Colonic mucosa (tissue), 4 donors: ENCODE results near the gene SPRTN. TPM values are rescaled to one million over a fixed set of nuclear protein-coding genes. Genes with fewer than 3 reads are reported as not detected.
A peak's percentile ranks its signal among the peaks of the same experiment; 100 is the strongest.

Experiments
- DNase-seq: peaks from one replicate; pipeline ENCODE4 v3.0.0-alpha.2; 2020
- H3K27ac ChIP-seq: fragments of 200-600 bp; one replicate; pipeline ENCODE4 v1.8.0; 2021
- H3K27me3 ChIP-seq: fragments of 200-600 bp; one replicate; pipeline ENCODE4 v1.8.0; 2021
- H3K36me3 ChIP-seq: fragments of 200-600 bp; one replicate; pipeline ENCODE4 v1.8.0; 2021
- H3K4me1 ChIP-seq: fragments of 200-600 bp; one replicate; pipeline ENCODE4 v1.8.0; 2021; ENCODE audit warnings: mild to moderate bottlenecking
- H3K4me3 ChIP-seq: fragments of 200-600 bp; one replicate; pipeline ENCODE4 v1.8.0; 2021
- H3K9ac ChIP-seq, 2 donors: one replicate each; pipeline ENCODE4 v1.7.0; 2013; ENCODE audit warnings: control low read depth in 2 of 2, low read depth in 2 of 2, low read length in 2 of 2
- H3K9me3 ChIP-seq: fragments of 200-600 bp; one replicate; pipeline ENCODE4 v1.8.0; 2021
- intact Hi-C: fragments of 100-400 bp; cut with DNase I; formaldehyde crosslinking; loops from one replicate; pipeline ENCODE4 v1.14.1; 2022
- total RNA-seq, 2 donors: library from RNA; stranded (reverse); fragmentation: NEBNext Ultra II Directional in 1 of 2; extraction: Animal tissue kit (Norgen Biotek cat#: 25700) in 1 of 2; gene quantifications; one replicate each; pipeline ENCODE4 v1.2.1, GENCODE V29; 2021
- TF ChIP-seq, protein P1 (sequence below): fragments of 200-600 bp; IDR thresholded peaks from one replicate; pipeline ENCODE4 v1.8.0; 2022; ENCODE audit warnings: antibody characterized with exemption, mild to moderate bottlenecking
- donor health status: healthy.
- donor health status: DM: no; HTN: no; CAD: no.
- donor health status: DM: no; HTN: no; CAD: no.

Gene SPRTN
- total RNA-seq, 2 donors from 2014 or later: 8.5 to 12.3 TPM

DNA sequence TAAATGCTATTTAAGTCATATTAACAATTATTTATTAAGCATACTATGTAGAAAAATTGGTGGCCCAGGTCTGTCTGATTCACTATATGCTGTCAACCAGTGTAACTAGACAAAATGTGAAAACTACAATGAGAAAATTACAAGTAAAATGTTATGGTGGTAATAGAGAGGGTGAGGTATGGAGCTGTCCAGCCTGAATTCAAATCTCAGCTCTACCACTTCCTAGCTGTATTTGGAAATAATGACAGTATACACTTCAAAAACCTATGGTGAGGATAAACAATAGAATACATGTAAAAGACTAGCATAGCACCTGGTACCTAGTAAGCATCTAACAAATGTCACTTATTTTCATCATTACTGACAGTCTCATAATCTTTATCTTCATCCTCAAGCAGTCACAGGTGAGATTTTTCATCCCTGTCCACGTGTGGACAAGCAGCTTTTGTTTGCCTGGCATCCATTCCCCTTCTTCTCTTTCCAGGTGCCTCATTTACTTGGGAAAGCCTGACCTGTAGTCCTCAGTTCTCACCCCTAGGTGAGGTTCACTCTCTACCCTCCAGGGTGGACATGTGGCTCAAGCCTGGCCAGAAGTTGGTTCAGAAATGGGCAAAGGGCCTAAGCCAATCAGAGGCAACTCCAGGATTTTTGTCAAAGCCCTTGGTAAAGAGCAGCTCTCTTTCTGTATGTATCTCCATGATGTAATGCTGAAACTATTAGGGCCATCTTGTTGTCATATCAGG, 54.5 kb downstream of the SPRTN start:
- Histone ChIP-seq H3K4me1 (peaks cover 7% of the 10 kb centered on the region), H3K27me3 (no peaks in the 10 kb centered on the region), H3K9me3 (no peaks in the 10 kb centered on the region), H3K9ac (no peak overlapping the region), H3K4me3 (no peak overlapping the region), H3K36me3 (no peaks in the 10 kb centered on the region), H3K27ac (no peak overlapping the region)
- DNase-seq: no peak
- intact Hi-C loops: no loop called here
- TF ChIP-seq, protein P1, sequence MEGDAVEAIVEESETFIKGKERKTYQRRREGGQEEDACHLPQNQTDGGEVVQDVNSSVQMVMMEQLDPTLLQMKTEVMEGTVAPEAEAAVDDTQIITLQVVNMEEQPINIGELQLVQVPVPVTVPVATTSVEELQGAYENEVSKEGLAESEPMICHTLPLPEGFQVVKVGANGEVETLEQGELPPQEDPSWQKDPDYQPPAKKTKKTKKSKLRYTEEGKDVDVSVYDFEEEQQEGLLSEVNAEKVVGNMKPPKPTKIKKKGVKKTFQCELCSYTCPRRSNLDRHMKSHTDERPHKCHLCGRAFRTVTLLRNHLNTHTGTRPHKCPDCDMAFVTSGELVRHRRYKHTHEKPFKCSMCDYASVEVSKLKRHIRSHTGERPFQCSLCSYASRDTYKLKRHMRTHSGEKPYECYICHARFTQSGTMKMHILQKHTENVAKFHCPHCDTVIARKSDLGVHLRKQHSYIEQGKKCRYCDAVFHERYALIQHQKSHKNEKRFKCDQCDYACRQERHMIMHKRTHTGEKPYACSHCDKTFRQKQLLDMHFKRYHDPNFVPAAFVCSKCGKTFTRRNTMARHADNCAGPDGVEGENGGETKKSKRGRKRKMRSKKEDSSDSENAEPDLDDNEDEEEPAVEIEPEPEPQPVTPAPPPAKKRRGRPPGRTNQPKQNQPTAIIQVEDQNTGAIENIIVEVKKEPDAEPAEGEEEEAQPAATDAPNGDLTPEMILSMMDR: no peak

DNA sequence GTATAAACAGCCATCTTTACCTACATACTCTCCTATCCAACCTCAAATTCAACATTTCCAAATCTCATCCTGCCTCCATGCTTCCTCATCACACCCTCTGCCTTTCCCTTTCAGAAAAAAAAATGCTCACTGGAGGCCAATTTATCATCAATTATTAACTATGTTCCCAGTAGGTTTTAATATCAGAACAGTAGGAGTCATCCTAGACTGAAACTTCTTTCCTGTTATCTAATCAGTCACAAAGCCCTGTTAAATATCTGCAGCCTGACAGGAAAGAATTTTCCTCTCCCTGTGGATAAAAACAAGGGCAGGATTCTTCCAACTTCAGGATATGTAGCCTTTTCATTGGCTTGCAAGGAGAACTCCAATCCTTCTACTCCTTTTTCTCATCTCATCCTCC, 55.6 kb downstream of the SPRTN start:
- H3K36me3 ChIP-seq: no peaks in the 10 kb centered on the region
- TF ChIP-seq, protein P1: no peak
- H3K4me3 ChIP-seq: no peak overlapping the region
- no peak overlapping the region for H3K27ac ChIP-seq
- no peaks in the 10 kb centered on the region for H3K9me3 ChIP-seq
- H3K27me3 ChIP-seq: no peaks in the 10 kb centered on the region
- peaks cover 7% of the 10 kb centered on the region for H3K4me1 ChIP-seq
- no peak overlapping the region for H3K9ac ChIP-seq
- intact Hi-C loops: no loop called here
- DNase-seq: no peak

DNA sequence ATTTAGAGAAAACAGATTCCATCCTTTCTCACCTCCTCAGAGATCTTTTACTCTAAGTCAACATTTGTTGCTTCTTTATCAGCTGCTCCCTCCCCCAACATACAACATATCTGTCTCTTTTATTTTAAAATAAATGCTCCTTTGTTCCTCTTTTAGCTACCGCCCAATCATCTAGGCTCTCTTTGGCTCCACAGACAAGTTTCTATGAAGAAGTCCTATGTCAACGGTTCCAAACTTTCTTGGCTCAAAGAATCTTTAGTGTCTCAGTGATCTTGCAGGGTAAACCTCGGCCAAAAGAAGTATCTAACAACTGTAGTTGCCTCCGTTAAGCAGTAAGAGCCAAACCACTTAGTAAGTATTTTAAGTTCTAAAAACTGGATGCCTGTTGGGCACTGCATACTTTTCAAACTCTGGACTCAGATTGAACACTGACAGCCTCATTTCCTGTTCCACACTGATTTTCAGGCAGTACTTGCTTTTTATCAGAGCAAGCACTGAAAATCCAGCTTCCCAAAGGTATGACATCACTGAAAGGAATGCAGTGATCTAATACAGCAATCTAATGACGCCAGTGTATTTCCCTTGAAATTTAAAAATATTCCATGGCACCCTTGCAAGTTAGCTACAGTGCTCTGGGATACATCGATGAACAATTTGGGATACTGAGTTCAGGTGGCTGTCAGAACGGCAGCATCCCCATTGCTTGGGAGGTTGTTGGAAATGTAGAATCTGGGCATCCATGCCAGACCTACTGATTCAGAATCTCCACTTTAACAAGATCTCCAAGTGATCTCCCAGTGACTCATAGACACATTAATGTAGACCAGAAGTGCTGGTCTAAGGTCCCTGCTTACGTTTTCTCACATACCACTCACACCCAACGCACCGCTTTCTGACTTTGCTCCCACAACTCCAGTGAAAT, 57.2 kb downstream of the SPRTN start:
- no peak overlapping the region for H3K9ac ChIP-seq
- TF ChIP-seq, protein P1: no peak
- peak overlapping the region; percentile 47 for H3K27ac ChIP-seq
- no peaks in the 10 kb centered on the region for H3K9me3 ChIP-seq
- DNase-seq: no peak
- no peaks in the 10 kb centered on the region for H3K36me3 ChIP-seq
- peaks cover 7% of the 10 kb centered on the region for H3K4me1 ChIP-seq
- H3K27me3 ChIP-seq: no peaks in the 10 kb centered on the region
- H3K4me3 ChIP-seq: no peak overlapping the region
- intact Hi-C loops: no loop called here

DNA sequence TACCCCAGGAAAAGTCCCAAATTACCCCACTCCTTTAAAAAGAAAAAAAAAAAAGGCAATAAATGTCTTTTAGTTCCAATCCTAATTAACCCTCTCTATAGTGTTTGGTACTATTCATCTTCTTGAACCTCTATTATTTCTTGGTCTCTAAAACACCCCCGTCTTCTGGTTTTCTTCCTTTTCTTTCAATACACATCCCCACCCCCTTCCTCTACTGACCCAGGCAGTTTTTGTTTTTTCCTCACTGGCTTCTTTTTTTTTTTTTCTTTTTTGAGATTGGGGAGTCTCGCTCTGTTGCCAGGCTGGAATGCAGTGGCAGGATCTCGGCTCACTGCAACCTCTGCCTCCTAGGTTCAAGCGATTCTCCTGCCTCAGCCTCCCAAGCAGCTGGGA, 57.9 kb downstream of the SPRTN start:
- no peak for DNase-seq
- H3K27me3 ChIP-seq: no peaks in the 10 kb centered on the region
- no peak overlapping the region for H3K4me3 ChIP-seq
- no peaks in the 10 kb centered on the region for H3K36me3 ChIP-seq
- H3K9ac ChIP-seq: no peak overlapping the region
- TF ChIP-seq, protein P1: no peak
- no peaks in the 10 kb centered on the region for H3K9me3 ChIP-seq
- intact Hi-C loops: no loop called here
- peaks cover 7% of the 10 kb centered on the region for H3K4me1 ChIP-seq
- no peak overlapping the region for H3K27ac ChIP-seq

DNA sequence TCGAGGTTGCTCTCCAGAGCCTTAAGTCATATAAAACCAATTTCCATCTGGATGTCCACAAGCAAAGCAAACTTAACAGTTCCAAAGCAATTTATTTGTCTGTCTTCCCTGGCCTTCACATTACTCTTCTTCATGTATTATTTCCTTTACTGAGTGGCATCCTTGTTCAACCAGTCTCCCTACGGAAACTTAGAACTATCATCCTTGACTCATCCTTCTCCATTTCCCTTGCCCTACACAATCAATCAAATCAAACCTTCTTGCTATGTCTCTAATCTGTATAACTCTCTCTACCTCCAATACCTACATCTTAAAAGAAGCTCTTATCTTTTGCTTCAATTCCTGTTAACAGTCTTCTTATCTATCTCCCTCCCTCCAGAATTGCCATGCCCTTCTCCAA, 58.5 kb downstream of the SPRTN start:
- no peak overlapping the region for H3K9ac ChIP-seq
- no peak overlapping the region for H3K27ac ChIP-seq
- no peaks in the 10 kb centered on the region for H3K9me3 ChIP-seq
- no peak overlapping the region for H3K4me3 ChIP-seq
- intact Hi-C loops: no loop called here
- no peaks in the 10 kb centered on the region for H3K27me3 ChIP-seq
- no peak for DNase-seq
- H3K36me3 ChIP-seq: no peaks in the 10 kb centered on the region
- peaks cover 7% of the 10 kb centered on the region for H3K4me1 ChIP-seq
- TF ChIP-seq, protein P1: no peak
